ENCODE data around the gene SPAM1.

DNA sequence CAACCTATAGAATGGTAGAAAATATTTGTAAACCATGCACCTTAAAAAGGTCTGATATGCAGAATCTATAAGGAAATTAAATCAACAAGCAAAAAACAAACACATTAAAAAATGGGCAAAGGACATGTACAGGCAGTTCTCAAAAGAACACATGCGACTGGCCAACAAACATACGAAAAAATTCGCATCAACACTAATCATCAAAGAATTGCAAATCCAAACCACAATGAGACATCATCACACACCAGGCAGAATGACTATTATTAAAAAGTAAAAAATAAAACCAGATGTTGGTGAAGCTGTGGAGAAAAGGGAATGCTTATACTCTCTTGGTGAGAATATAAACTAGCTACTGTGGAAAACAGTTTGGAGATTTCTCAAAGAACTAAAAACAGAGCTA is 74.7 kb downstream of the SPAM1 start:
- TF ChIP-seq, protein P1, sequence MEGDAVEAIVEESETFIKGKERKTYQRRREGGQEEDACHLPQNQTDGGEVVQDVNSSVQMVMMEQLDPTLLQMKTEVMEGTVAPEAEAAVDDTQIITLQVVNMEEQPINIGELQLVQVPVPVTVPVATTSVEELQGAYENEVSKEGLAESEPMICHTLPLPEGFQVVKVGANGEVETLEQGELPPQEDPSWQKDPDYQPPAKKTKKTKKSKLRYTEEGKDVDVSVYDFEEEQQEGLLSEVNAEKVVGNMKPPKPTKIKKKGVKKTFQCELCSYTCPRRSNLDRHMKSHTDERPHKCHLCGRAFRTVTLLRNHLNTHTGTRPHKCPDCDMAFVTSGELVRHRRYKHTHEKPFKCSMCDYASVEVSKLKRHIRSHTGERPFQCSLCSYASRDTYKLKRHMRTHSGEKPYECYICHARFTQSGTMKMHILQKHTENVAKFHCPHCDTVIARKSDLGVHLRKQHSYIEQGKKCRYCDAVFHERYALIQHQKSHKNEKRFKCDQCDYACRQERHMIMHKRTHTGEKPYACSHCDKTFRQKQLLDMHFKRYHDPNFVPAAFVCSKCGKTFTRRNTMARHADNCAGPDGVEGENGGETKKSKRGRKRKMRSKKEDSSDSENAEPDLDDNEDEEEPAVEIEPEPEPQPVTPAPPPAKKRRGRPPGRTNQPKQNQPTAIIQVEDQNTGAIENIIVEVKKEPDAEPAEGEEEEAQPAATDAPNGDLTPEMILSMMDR (IDR thresholded peaks at IDR 0.05), result no peak
- TF ChIP-seq EZH2 (IDR thresholded peaks at IDR 0.05), result no peak
- no peak for TF ChIP-seq EZH2phosphoT487 (IDR thresholded peaks at IDR 0.05)
